ENCODE results near the gene NPBWR2. TPM values are rescaled to one million over a fixed set of nuclear protein-coding genes. Genes with fewer than 3 reads are reported as not detected.

Gene NPBWR2
- total and polyA plus RNA-seq, 9 of the 15 experiments (the other 6 are each of a cell fraction or from before 2014, with no cell fraction given): not detected

- no peak for TF ChIP-seq NRF1 (conservative IDR thresholded peaks at IDR 0.05 in 1 of 2, IDR thresholded peaks at IDR 0.05 in 1 of 2)
- TF ChIP-seq KDM2B (CRISPR knock-in tag; IDR thresholded peaks at IDR 0.05): no peak
- TF ChIP-seq MAFG (tag; conservative IDR thresholded peaks at IDR 0.05): no peak
- no peak for TF ChIP-seq RNF219 (CRISPR knock-in tag; IDR thresholded peaks at IDR 0.05)
- no peak for TF ChIP-seq UBTF (IDR thresholded peaks at IDR 0.05; ENCODE audit: borderline replicate concordance in 1 of 2, low read depth in 2 of 2, low read length in 2 of 2)
- TF ChIP-seq FOXA1 (IDR thresholded peaks at IDR 0.05; ENCODE audit: borderline replicate concordance): no peak
- TF ChIP-seq SUPT5H (IDR thresholded peaks at IDR 0.05): no peak
- TF ChIP-seq U2AF1 (optimal IDR thresholded peaks at IDR 0.05; ENCODE audit: low read depth, low read length): no peak
- TF ChIP-seq ZBTB12 (CRISPR knock-in tag; IDR thresholded peaks at IDR 0.05): no peak
- no peak for TF ChIP-seq ZKSCAN8 (CRISPR knock-in tag; IDR thresholded peaks at IDR 0.05)
- no peak for TF ChIP-seq ZNF507 (tag; conservative IDR thresholded peaks at IDR 0.05)
- TF ChIP-seq POU5F1 (IDR thresholded peaks at IDR 0.05; ENCODE audit: borderline replicate concordance, low read depth, low read length, partially characterized antibody): no peak
- TF ChIP-seq STAT5A (IDR thresholded peaks at IDR 0.05; ENCODE audit: borderline replicate concordance, low read length): no peak
- TF ChIP-seq SRSF7 (optimal IDR thresholded peaks at IDR 0.05; ENCODE audit: low read depth, low read length): no peak
- no peak for TF ChIP-seq RFX5 (IDR thresholded peaks at IDR 0.05; ENCODE audit: low read depth, low read length)
- TF ChIP-seq MYBL2 (IDR thresholded peaks at IDR 0.05; ENCODE audit: low read depth): no peak
- TF ChIP-seq MYBL2 (CRISPR knock-in tag; IDR thresholded peaks at IDR 0.05; ENCODE audit: borderline replicate concordance): no peak
- TF ChIP-seq ATF4 (CRISPR knock-in tag; IDR thresholded peaks at IDR 0.05): no peak
- no peak for TF ChIP-seq PKNOX1 (IDR thresholded peaks at IDR 0.05)
- TF ChIP-seq ZNF124 (CRISPR knock-in tag; IDR thresholded peaks at IDR 0.05): no peak
These were observed 49.5 kb downstream of the NPBWR2 start (continued) for GRCh38 chr20:64057628-64058498.
